ENCODE measurements around the gene MGME1.

Gene MGME1

DNA sequence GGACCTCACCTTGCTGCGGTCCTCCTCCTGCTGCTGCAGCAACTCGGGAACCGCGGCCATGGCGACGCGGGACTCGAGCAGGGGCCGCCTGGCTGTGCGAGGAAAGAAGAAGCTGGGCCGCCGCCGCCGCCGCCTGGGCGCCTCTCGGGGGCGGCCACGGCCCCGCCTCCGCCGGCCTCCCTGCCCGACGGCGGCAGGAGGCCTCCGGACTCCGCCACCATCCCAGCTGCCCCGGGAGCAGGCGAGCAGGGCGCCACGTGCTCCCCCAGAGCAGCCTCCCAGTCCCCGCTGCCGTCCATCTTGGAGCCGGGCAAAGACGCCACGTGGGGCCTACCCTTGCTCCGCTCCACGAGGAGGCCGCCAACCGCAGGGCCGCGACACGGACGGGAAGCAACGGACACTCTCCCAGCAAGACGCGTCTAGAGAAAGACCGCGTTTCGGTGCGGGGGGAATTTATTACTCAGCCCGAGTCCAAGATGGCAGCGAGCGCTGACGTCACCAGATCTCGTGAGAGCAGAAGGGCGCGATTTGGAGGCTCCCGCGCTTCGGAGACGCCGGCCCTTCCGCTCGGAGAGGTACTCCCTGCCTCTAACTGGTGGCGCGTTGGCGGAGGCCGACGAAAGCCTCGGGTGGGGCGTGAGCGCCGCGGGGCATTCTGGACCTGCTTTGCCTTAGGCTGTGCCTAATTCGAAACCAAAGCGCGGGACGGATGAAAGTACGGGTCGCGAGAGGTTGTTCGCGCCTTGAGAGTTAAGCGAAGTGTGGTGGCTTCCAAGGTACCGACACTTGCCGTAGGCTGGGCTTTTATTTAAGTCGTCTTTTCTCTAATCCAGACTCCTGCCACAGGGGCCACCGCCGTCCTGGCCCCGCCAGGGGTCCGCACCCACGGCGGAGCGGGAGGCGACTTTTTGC, at the start of gene MGME1, which contains the start of gene SNX5:
Gene MGME1 (plus strand): TSS at position 653 of the 912 bp plus-strand sequence. CDS start 842 bp downstream, outside the sequence.
Gene SNX5 (minus strand): TSS at position 429 of the 912 bp plus-strand sequence. CDS start 369 bp downstream, at position 60.
- peak; percentile 100 for DNase-seq

GRCh38 chr20:17919149-17919548, 49.7 kb upstream of the MGME1 start:
- no peak for DNase-seq

DNA sequence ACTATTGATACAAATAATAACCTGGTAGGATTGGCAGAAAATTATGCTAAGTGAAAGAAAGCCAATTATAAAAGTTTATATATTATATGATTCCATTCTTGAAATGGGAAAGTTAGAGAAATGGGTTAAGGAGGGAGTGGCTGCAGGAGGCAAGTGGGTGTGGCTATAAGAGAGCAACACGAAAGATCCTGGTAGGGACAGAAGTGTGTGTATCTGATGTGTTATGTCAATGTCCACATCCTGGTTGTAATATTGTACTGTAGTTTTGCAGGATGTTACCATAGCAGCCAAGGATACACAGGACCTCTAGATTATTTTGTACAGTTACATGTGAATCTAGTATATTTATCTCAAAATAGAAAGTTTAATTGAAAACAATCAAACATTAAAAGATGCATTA, 47.0 kb upstream of the MGME1 start:
- no peak for DNase-seq

DNA sequence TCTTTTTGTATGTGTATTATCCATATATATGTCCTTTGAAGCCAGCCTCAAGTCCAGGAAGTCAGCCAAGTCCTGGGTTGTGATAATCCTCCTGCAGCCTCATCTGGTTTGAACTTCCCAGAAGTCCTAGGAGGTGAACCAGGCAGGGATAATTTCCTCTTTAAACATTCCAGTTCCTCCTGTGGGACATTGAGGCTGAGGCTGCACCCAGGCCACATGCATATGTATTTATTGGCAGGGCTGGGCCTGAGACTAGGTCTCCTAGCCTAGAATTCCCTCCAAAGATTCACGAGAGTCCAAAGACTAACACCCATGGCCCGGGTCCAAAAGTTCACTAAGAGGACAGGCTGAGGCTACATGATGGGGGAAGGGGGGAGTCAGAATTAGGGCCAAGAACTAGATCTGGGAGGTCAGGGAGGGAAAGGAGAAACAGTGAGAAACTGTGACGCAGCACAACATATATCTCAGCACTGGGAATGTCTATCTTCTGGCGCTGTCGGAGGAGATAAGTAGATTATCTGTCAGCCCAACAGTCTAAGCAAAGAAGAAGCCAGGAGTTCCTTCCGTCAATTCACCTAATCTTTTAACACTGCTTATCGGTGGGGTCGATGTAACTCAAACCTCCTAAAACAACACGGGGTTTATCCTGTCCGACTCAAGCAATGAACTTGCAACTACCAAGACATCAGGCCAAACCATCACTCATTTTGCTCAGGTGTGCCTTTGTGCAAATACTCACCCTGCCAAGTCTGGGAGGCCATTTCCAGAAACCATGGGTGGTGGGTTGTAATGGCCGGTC, 43.5 kb upstream of the MGME1 start:
- no peak for DNase-seq

- DNase-seq: no peak
These were observed 42.9 kb upstream of the MGME1 start for GRCh38 chr20:17925940-17926300.

DNA sequence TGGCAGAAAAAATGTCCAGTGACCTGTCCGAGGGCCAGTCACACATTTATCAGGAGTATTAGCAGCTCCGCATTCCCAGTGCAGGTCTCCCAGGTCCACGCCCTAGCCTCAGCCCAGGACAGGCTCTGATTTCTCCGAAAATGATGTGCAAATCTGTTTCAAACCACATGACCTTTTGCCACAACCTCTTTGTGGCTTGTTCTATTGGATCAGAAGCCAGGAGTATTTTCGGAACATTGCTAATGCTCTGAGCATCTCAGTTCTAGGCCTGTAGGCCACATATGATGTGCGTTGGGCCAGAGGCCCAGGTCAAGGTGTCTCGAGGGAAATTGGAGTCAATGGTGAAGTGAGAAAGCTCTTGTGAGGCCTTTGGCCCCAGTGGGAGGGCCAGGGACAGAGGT, 40.6 kb upstream of the MGME1 start:
- DNase-seq: no peak

- no peak for DNase-seq
These were observed 40.0 kb upstream of the MGME1 start for GRCh38 chr20:17928633-17929311.

- DNase-seq: no peak
These were observed 37.3 kb upstream of the MGME1 start for GRCh38 chr20:17931513-17931912.

DNA sequence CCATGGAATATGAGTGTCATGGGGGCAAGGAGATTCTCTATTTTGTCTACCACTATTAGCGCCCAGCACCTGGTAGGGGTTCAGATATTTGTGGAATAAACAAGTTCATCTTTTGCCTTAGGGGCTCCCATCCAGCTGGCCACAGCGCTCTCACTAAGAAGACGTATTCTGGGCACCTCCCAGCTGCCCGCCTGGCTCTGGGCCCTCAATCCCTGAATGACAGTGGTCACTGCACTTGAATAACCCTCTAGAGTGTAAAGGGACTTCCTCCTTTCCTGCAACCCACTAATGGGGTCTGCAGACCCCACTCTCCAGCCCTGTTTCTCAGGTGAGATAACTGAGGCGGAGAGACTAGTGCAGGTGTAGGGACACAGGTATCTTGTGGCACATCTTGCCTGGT, 36.4 kb upstream of the MGME1 start:
- DNase-seq: no peak

DNA sequence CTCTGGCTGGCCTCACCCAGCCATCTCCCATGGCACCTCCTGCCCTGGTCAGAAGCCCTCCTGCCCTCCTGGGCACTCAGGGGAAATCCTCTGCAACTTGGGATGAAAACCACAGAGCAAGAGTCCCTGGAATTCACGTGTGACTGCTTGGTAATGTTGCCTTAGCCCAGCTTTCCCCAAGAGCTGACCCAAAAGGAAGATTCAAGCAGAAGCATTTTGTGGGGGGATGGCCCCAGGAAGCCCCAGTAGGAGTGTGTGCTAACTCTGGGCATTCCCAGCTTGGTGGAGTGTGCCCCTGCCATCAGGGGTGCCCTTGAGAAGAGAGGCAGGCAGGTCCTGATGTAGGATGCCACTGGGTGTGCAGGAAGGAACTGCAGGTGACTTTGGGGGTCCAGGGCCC, 35.7 kb upstream of the MGME1 start:
- no peak for DNase-seq

DNA sequence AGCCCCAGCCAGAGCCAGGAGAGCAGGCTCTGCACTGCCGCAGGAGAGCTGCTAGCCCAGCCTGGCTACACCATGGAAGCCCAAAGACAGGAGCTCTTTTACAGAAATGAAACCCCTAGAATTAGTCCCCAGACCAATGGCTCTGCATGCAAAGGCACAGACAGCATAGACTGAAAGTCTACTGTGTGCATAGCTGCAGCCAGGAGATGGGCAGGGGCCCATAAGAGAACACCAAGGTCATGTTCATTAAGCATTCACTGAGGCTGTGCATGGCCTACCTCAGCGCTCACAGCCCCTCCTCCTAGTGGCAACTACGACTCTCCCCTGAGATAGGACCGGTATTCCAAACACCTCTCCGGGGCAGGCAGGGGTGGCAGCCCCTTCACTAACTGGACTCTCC, 35.1 kb upstream of the MGME1 start:
- DNase-seq: no peak

- no peak for DNase-seq
These were observed 34.5 kb upstream of the MGME1 start for GRCh38 chr20:17934141-17934862.

GRCh38 chr20:17935186-17935585, 33.6 kb upstream of the MGME1 start:
- no peak for DNase-seq

GRCh38 chr20:17935761-17936160, 33.1 kb upstream of the MGME1 start:
- DNase-seq: no peak

GRCh38 chr20:17936286-17936760, 32.5 kb upstream of the MGME1 start:
- DNase-seq: no peak

- no peak for DNase-seq
These were observed 31.8 kb upstream of the MGME1 start for GRCh38 chr20:17936761-17937732.

GRCh38 chr20:17938871-17939619, 29.8 kb upstream of the MGME1 start:
- peak; percentile 50 for DNase-seq

- no peak for DNase-seq
These were observed 29.1 kb upstream of the MGME1 start for GRCh38 chr20:17939622-17940223.

DNA sequence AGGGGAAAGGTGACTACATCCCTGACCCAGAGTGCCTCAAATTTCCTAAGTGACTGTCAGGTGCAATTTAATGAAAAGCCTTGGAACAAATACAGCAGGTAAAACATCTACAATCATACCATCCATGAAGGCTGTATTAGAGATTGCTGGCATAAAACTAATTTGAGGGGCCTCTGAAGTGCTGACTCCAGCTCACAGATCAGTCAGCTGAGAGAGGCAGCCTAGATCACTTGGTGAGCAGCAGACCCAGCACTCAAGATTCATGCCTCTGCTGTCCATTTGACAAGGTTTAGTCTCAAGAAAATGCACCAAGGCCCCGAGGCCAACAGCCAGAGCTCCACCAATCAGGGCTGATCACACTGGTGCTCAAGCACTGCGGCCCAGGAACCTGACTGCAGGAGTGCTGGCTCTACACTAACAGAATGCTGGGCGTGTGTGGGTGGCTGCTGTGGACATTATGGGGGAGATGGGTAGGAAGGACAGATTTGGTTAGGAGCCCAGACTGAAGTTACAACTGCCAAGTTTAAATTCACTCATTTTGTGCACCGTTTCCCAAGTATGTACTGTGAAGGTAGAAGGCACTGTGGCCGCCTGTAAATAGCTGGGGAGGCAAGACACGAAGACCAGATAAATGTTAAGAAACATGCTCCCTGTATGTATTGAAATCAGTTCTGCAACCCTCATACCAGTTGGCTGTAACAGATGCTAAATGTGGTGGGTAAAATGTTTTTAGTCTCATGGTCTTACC, 28.4 kb upstream of the MGME1 start:
- no peak for DNase-seq
